Astrocyte (in vitro differentiated cells and primary cell): ENCODE results near the gene RPL34.

Source experiments
- EZH2 ChIP-seq: IDR thresholded peaks from 2 replicates; pipeline ENCODE4 v1.6.1; 2012; ENCODE audit warnings: mild to moderate bottlenecking, low read length, inconsistent platforms; ENCODE audit not compliant: insufficient read depth
- TF ChIP-seq, protein P1 (sequence below): IDR thresholded peaks from 2 replicates; pipeline ENCODE4 v1.5.1; 2011; ENCODE audit warnings: low read depth, mild to moderate bottlenecking, inconsistent platforms, low read length, moderate library complexity; ENCODE audit not compliant: insufficient read depth

- TF ChIP-seq, protein P1, sequence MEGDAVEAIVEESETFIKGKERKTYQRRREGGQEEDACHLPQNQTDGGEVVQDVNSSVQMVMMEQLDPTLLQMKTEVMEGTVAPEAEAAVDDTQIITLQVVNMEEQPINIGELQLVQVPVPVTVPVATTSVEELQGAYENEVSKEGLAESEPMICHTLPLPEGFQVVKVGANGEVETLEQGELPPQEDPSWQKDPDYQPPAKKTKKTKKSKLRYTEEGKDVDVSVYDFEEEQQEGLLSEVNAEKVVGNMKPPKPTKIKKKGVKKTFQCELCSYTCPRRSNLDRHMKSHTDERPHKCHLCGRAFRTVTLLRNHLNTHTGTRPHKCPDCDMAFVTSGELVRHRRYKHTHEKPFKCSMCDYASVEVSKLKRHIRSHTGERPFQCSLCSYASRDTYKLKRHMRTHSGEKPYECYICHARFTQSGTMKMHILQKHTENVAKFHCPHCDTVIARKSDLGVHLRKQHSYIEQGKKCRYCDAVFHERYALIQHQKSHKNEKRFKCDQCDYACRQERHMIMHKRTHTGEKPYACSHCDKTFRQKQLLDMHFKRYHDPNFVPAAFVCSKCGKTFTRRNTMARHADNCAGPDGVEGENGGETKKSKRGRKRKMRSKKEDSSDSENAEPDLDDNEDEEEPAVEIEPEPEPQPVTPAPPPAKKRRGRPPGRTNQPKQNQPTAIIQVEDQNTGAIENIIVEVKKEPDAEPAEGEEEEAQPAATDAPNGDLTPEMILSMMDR: no peak
- no peak for TF ChIP-seq EZH2
These were observed 13.1 kb upstream of the RPL34 start for GRCh38 chr4:108607079-108607815.
